Fibroblast of the aortic adventitia (primary cell): Measurements from ENCODE around the gene KDELR3. TPM values are rescaled to one million over a fixed set of nuclear protein-coding genes. Genes with fewer than 3 reads are reported as not detected.

Source experiments
- DNase-seq: peaks from one replicate; pipeline ENCODE4 v3.0.0-alpha.2; 2010; ENCODE audit warnings: low read depth
- H3K4me3 ChIP-seq: 2 replicates; pipeline ENCODE4 v1.5.1; 2011; ENCODE audit warnings: low read depth, mild to moderate bottlenecking, control low read depth, low read length, moderate library complexity
- CTCF ChIP-seq: IDR thresholded peaks from 2 replicates; pipeline ENCODE4 v1.5.1; 2011; ENCODE audit warnings: mild to moderate bottlenecking, low read length, control low read depth, inconsistent platforms; ENCODE audit not compliant: insufficient read depth
- total RNA-seq: library from RNA; depleted of rRNA; stranded (reverse); fragments of >200 nt; gene quantifications from 2 replicates; pipeline ENCODE4 v1.2.3, GENCODE V29; 2012; ENCODE audit warnings: low replicate concordance

Gene KDELR3
- total RNA-seq, 1 donor: 183 TPM

GRCh38 chr22:38490475-38490874 is 22.6 kb downstream of the KDELR3 start:
- no peak for TF ChIP-seq CTCF
- no peak overlapping the region for H3K4me3 ChIP-seq
- no peak for DNase-seq

- no peak for TF ChIP-seq CTCF
- DNase-seq: peak; percentile 62
- H3K4me3 ChIP-seq: no peak overlapping the region
Measured at GRCh38 chr22:38490915-38491314, 23.0 kb downstream of the KDELR3 start.

GRCh38 chr22:38491707-38492348 is 23.9 kb downstream of the KDELR3 start:
- no peak for DNase-seq

GRCh38 chr22:38494498-38494897 is 26.6 kb downstream of the KDELR3 start:
- no peak for TF ChIP-seq CTCF
- DNase-seq: peak; percentile 90
- no peak overlapping the region for H3K4me3 ChIP-seq

More at GRCh38 chr22:38491707-38492348, 23.9 kb downstream of the KDELR3 start:
- H3K4me3 ChIP-seq: no peak overlapping the region
- no peak for TF ChIP-seq CTCF

GRCh38 chr22:38494939-38495338 is 27.0 kb downstream of the KDELR3 start:
- peak; percentile 17 for TF ChIP-seq CTCF
- no peak for DNase-seq
- H3K4me3 ChIP-seq: no peak overlapping the region

GRCh38 chr22:38497869-38498268 is 30.0 kb downstream of the KDELR3 start:
- no peak for TF ChIP-seq CTCF
- no peak overlapping the region for H3K4me3 ChIP-seq
- DNase-seq: no peak
